ENCODE results near the gene CCDC137.
"Not testable (repeated sequence)": the region's sequence is repeated elsewhere in the genome, so short reads cannot be mapped to it uniquely, and the experiment has no call there.

The CCDC137 gene

DNA sequence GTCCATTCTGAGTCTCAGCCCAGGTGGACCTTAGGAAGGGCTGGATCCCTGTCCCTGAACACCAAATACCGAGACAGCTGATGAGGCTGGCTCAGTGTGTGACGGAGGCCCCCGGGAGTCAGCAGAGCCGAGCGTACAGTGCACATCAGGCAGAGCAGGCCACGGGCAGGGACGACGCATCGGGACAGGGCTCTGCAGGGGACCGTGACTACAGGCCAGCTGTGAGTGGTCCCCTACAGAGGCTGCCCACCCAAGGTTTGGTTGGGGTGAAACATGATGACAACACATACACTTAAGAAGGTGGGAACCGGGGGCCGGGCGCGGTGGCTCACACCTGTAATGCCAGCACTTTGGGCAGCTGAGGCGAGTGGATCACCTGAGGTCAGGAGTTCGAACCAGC lies 6.4 kb downstream of the CCDC137 start:
- TF ChIP-seq CTCF (conservative IDR thresholded peaks at IDR 0.05; ENCODE audit: low read depth, low read length) = no peak
- Histone ChIP-seq H4K20me1 (ENCODE audit: insufficient read depth) (no peaks in the 10 kb centered on the region), H3K9ac (no peak overlapping the region), H3K4me2 (no peak overlapping the region), H3K4me3 (IDR thresholded peaks at IDR 0.05; ENCODE audit: insufficient read depth, low read depth, low read length) (no peak overlapping the region), H3K4me1 (ENCODE audit: low read depth, poor library complexity, severe bottlenecking) (peaks cover 7% of the 10 kb centered on the region), H3K79me2 (ENCODE audit: insufficient read depth, low read depth) (peaks cover 14% of the 10 kb centered on the region), H2AFZ (ENCODE audit: low read depth) (no peak overlapping the region), H3K27ac (no peak overlapping the region), H3K27me3 (ENCODE audit: insufficient read depth, low read depth) (no peaks in the 10 kb centered on the region), H3K36me3 (ENCODE audit: insufficient read depth) (peaks cover 5% of the 10 kb centered on the region; the same call in 1 of the 2 replicates)

GRCh38 chr17:81673561-81674258 lies 7.2 kb downstream of the CCDC137 start:
- no peak for TF ChIP-seq CTCF (conservative IDR thresholded peaks at IDR 0.05; ENCODE audit: low read depth, low read length)
- Histone ChIP-seq H2AFZ (ENCODE audit: low read depth) (no peak overlapping the region), H3K36me3 (ENCODE audit: insufficient read depth) (peaks cover 5% of the 10 kb centered on the region; the same call in 1 of the 2 replicates), H3K9ac (no peak overlapping the region), H3K79me2 (ENCODE audit: insufficient read depth, low read depth) (peaks cover 6% of the 10 kb centered on the region), H3K4me2 (no peak overlapping the region), H3K27me3 (ENCODE audit: insufficient read depth, low read depth) (no peaks in the 10 kb centered on the region), H3K4me3 (IDR thresholded peaks at IDR 0.05; ENCODE audit: insufficient read depth, low read depth, low read length) (no peak overlapping the region), H3K27ac (no peak overlapping the region), H3K4me1 (ENCODE audit: low read depth, poor library complexity, severe bottlenecking) (no peaks in the 10 kb centered on the region), H4K20me1 (ENCODE audit: insufficient read depth) (no peaks in the 10 kb centered on the region)

- not testable (repeated sequence) for H3K36me3 ChIP-seq (ENCODE audit: insufficient read depth); H3K4me3 ChIP-seq (IDR thresholded peaks at IDR 0.05; ENCODE audit: insufficient read depth, low read depth, low read length); H3K4me1 ChIP-seq (ENCODE audit: low read depth, poor library complexity, severe bottlenecking); H3K27ac ChIP-seq; H4K20me1 ChIP-seq (ENCODE audit: insufficient read depth); H2AFZ ChIP-seq (ENCODE audit: low read depth); H3K9ac ChIP-seq; H3K27me3 ChIP-seq (ENCODE audit: insufficient read depth, low read depth); H3K4me2 ChIP-seq; H3K79me2 ChIP-seq (ENCODE audit: insufficient read depth, low read depth)
- TF ChIP-seq CTCF (conservative IDR thresholded peaks at IDR 0.05; ENCODE audit: low read depth, low read length) = peak; percentile 52
Measured at GRCh38 chr17:81675515-81676221, 9.1 kb downstream of the CCDC137 start.

GRCh38 chr17:81676906-81677305 lies 10.4 kb downstream of the CCDC137 start:
- Histone ChIP-seq H3K36me3 (ENCODE audit: insufficient read depth) (no peaks in the 10 kb centered on the region), H4K20me1 (ENCODE audit: insufficient read depth) (no peaks in the 10 kb centered on the region), H3K4me1 (ENCODE audit: low read depth, poor library complexity, severe bottlenecking) (no peaks in the 10 kb centered on the region), H3K27me3 (ENCODE audit: insufficient read depth, low read depth) (no peaks in the 10 kb centered on the region), H3K27ac (no peak overlapping the region), H3K4me3 (IDR thresholded peaks at IDR 0.05; ENCODE audit: insufficient read depth, low read depth, low read length) (no peak overlapping the region), H3K79me2 (ENCODE audit: insufficient read depth, low read depth) (peaks cover 8% of the 10 kb centered on the region; the same call in 1 of the 2 replicates), H3K9ac (no peak overlapping the region), H2AFZ (ENCODE audit: low read depth) (no peak overlapping the region), H3K4me2 (no peak overlapping the region)
- TF ChIP-seq CTCF (conservative IDR thresholded peaks at IDR 0.05; ENCODE audit: low read depth, low read length) = no peak
